HFFc6 (cell line): ENCODE measurements around the gene CRLF1. TPM values are rescaled to one million over a fixed set of nuclear protein-coding genes. Genes with fewer than 3 reads are reported as not detected.

ENCODE experiments used
- DNase-seq: peaks from one replicate; pipeline ENCODE4 v3.0.0-alpha.2; 2018
- H3K27ac Mint-ChIP-seq: 2 replicates; pipeline ENCODE4 v1.8.0; 2020; ENCODE audit warnings: mild to moderate bottlenecking, mixed read lengths
- H3K27me3 Mint-ChIP-seq: 2 replicates; pipeline ENCODE4 v1.8.0; 2021; ENCODE audit warnings: mild to moderate bottlenecking, moderate library complexity, mixed read lengths; ENCODE audit not compliant: insufficient read depth
- H3K36me3 Mint-ChIP-seq: 2 replicates; pipeline ENCODE4 v1.8.0; 2021; ENCODE audit warnings: low read depth, mixed read lengths
- H3K4me1 Mint-ChIP-seq: 2 replicates; pipeline ENCODE4 v1.8.0; 2020; ENCODE audit warnings: low read depth, mixed read lengths
- H3K4me3 Mint-ChIP-seq: 2 replicates; pipeline ENCODE4 v1.8.0; 2020; ENCODE audit warnings: mild to moderate bottlenecking, moderate library complexity, mixed read lengths
- H3K9me3 Mint-ChIP-seq: 2 replicates; pipeline ENCODE4 v1.8.0; 2020; ENCODE audit warnings: mild to moderate bottlenecking, mixed read lengths
- total RNA-seq, 6 experiments: library from RNA; stranded (reverse); fragmentation: NEBNext Ultra II Directional; extraction: Animal tissue kit (Norgen Biotek cat#: 25700); gene quantifications; 2 replicates in 1 of 6; 3 replicates in 5 of 6; pipeline ENCODE4 v1.2.3, GENCODE V29; 2021
- TF ChIP-seq, protein P1 (sequence below): fragments of 200-600 bp; sonication (generic); IDR thresholded peaks from 2 replicates; pipeline ENCODE4 v1.5.0; 2021; ENCODE audit warnings: antibody characterized with exemption, mild to moderate bottlenecking

The CRLF1 gene
- total RNA-seq, 6 experiments from 2014 or later, result 1.6 to 4.1 (median 2.4) TPM

DNA sequence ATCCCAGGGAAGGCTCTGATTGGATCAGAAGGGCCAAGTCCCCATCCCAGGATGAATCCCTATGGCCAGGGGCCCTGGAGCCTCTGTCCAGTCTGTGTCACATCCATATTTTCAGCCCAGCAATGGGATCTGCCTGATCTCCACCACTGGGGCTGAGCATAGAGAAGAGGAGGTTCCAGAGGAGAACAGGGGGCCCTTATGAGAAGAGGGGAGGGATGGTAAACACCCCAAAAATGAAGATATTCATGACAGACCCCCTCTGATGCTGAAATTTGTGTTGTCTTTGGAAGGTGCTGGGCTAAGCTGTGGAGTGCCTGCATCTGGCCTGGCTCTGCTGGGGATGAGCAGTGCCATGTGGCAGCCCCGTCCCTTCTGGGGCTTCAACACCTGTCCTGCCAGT, 44.7 kb upstream of the CRLF1 start:
- TF ChIP-seq, protein P1, sequence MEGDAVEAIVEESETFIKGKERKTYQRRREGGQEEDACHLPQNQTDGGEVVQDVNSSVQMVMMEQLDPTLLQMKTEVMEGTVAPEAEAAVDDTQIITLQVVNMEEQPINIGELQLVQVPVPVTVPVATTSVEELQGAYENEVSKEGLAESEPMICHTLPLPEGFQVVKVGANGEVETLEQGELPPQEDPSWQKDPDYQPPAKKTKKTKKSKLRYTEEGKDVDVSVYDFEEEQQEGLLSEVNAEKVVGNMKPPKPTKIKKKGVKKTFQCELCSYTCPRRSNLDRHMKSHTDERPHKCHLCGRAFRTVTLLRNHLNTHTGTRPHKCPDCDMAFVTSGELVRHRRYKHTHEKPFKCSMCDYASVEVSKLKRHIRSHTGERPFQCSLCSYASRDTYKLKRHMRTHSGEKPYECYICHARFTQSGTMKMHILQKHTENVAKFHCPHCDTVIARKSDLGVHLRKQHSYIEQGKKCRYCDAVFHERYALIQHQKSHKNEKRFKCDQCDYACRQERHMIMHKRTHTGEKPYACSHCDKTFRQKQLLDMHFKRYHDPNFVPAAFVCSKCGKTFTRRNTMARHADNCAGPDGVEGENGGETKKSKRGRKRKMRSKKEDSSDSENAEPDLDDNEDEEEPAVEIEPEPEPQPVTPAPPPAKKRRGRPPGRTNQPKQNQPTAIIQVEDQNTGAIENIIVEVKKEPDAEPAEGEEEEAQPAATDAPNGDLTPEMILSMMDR, result no peak
- peaks cover 5% of the 10 kb centered on the region; the same call in 1 of the 2 replicates for H3K27me3 Mint-ChIP-seq
- H3K9me3 Mint-ChIP-seq, result no peaks in the 10 kb centered on the region
- no peaks in the 10 kb centered on the region for H3K36me3 Mint-ChIP-seq
- H3K4me3 Mint-ChIP-seq, result peak overlapping the region; percentile 74; the same call in 1 of the 2 replicates
- peaks cover 35% of the 10 kb centered on the region for H3K4me1 Mint-ChIP-seq
- peak overlapping the region; percentile 93 for H3K27ac Mint-ChIP-seq
- no peak for DNase-seq

DNA sequence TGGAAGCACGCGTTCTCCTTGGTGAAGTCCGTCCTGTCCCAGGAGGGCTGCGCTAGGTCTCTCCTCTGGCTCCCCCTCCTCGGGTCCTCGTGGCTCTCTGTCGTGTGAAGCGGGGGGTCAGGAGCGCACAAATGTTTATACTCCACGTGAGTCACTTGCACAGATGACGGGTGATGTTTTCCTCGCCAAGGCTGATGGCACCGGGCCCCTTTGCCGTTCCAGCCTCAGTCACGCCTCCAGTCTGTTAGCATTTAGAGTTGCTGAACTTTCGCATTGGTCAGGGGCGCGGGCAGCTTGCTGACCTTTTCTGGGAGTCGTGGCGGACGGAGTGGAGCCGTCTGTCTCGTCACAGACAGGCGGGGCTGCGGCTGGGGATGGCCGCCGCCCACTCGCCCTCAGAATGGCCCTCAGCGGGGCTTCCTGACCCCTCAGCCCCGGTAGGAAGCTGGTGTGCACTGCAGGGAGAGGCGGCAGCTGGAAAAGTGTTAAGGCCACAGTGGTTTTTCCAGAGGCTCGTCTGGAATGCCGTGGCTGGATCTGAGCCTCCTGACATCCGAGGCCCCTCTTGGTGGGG, 44.0 kb upstream of the CRLF1 start:
- peak; percentile 79 for DNase-seq
- peak overlapping the region; percentile 93 for H3K27ac Mint-ChIP-seq
- H3K4me1 Mint-ChIP-seq, result peaks cover 35% of the 10 kb centered on the region
- H3K4me3 Mint-ChIP-seq, result peak overlapping the region; percentile 74
- peaks cover 5% of the 10 kb centered on the region; the same call in 1 of the 2 replicates for H3K27me3 Mint-ChIP-seq
- H3K9me3 Mint-ChIP-seq, result no peaks in the 10 kb centered on the region
- TF ChIP-seq, protein P1, result no peak
- no peaks in the 10 kb centered on the region for H3K36me3 Mint-ChIP-seq

DNA sequence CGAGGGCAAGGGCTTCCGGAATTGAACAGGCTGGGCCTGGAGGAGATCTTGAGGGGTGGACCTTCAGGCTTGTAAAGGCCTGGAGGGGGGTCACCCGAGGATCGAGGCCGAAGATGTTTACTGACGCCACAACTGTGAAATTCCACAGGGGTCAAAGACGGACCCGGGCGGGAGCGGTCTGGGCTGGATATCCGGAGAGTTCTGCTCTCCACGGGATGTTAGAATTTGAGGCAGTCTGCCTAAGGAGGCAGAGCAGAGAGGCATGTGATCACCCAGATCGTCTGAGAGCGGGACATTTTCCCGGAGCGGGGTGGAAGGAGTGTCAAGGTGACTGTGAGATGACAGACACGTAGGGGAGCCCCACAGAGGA, 43.4 kb upstream of the CRLF1 start:
- no peaks in the 10 kb centered on the region for H3K36me3 Mint-ChIP-seq
- H3K27me3 Mint-ChIP-seq, result peaks cover 5% of the 10 kb centered on the region; the same call in 1 of the 2 replicates
- H3K9me3 Mint-ChIP-seq, result no peaks in the 10 kb centered on the region
- peaks cover 35% of the 10 kb centered on the region for H3K4me1 Mint-ChIP-seq
- TF ChIP-seq, protein P1, result no peak
- H3K27ac Mint-ChIP-seq, result peak overlapping the region; percentile 93
- peak overlapping the region; percentile 74 for H3K4me3 Mint-ChIP-seq
- DNase-seq, result no peak

DNA sequence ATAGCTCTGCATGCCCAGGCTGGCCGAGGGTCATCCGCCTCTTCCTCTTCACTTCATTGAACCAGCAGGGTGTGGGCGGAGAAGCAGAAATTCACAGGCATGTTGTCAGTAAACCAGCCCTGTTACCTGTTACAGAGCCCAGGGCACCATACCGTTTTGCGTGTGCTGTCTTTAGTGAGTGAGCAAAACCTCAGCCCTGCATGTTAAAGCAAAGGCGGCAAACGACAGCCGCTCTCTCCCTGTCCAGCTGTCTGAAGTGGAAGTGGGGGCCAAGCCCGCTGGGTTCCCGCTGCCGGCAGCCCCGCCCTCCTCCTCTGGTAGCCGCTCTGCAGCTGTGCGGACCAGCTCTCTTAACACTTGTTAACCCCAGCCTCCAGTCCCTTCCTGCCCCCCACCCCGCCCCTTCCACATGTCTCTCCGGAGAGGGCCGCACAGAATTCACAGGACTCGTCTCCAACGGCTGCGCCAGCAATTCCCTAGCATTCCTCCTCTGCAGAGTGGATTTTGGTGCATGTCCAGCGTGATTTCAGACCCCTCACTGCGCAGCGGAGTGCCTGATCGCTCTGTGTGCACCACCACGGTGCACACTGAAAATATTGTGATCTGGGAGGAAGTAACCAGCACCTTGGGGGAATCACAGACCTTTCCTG, 42.9 kb upstream of the CRLF1 start:
- DNase-seq, result no peak
- Mint-ChIP-seq H3K4me1 (peaks cover 35% of the 10 kb centered on the region), H3K36me3 (peaks cover under 1% of the 10 kb centered on the region; the same call in 1 of the 2 replicates), H3K27ac (peak overlapping the region; percentile 93), H3K4me3 (peak overlapping the region; percentile 74), H3K27me3 (peaks cover 5% of the 10 kb centered on the region; the same call in 1 of the 2 replicates), H3K9me3 (peaks cover under 1% of the 10 kb centered on the region; the same call in 1 of the 2 replicates)
- TF ChIP-seq, protein P1, result no peak

DNA sequence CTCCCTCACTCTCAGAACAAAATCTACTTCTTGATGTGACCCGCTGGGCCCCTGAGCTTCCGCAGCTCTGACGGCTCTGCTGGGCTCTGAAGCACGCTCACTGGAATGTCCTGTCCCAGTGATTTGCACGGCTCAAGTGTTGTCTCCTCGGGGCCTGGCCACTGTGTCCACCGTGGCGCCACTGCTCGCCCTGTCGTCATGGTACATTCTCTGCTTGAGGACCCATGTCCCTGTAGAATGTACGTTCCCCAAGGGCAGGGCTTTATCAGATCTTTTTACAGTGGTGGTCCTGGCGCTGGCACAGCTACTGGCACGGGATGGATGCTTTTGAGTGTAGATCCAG, 42.3 kb upstream of the CRLF1 start:
- TF ChIP-seq, protein P1, result no peak
- DNase-seq, result peak; percentile 21
- Mint-ChIP-seq H3K4me1 (peaks cover 40% of the 10 kb centered on the region), H3K4me3 (peak overlapping the region; percentile 59), H3K9me3 (peaks cover 6% of the 10 kb centered on the region), H3K27me3 (peaks cover 5% of the 10 kb centered on the region; the same call in 1 of the 2 replicates), H3K27ac (peak overlapping the region; percentile 93), H3K36me3 (peaks cover 6% of the 10 kb centered on the region)
